HG02571 (cell line): ENCODE measurements around the gene TFR2.

Experiments used
- ATAC-seq: cut with Tn5 transposase; IDR thresholded peaks from one replicate; pipeline ENCODE4 v1.9.1; 2021; ENCODE audit warnings: mild to moderate bottlenecking, moderate library complexity; ENCODE audit not compliant: unreplicated experiment

TFR2 gene

DNA sequence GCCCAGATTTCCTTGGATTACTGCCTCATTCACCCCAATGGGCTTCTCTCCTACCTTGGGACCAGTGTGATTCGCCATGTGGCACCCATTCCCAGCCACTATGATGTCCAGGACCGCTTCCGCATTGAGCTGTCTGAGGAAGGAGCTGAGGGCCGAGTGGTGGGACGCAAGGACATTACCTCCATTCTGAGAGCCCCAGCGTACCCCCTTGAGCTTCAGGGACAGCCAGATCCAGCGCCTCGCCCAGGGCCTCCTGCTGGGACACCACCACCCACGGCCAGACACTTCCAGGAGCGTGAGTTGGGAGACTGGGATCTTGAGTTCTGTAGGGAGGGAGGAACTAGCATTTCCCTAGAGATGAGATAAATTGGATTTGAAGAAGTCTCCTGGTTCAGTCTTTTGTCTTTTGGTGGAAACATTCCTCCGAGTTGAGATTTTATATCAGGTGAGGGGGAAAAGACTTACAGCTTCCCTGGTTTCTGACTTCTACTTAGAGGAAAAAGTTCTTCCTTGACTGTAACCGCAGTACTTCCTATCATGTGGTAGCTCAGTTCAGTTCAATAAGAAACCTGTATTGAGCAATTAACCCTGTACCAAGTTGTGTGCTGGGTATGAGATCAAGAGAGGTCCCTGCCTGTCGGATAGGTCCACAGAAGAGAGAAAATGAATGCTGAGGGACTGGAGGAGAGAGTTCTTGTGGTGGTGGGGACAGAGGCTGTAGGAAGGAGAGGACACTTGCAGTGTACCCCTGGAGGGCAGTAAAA, 27.8 kb downstream of the TFR2 start:
- ATAC-seq, result no peak

DNA sequence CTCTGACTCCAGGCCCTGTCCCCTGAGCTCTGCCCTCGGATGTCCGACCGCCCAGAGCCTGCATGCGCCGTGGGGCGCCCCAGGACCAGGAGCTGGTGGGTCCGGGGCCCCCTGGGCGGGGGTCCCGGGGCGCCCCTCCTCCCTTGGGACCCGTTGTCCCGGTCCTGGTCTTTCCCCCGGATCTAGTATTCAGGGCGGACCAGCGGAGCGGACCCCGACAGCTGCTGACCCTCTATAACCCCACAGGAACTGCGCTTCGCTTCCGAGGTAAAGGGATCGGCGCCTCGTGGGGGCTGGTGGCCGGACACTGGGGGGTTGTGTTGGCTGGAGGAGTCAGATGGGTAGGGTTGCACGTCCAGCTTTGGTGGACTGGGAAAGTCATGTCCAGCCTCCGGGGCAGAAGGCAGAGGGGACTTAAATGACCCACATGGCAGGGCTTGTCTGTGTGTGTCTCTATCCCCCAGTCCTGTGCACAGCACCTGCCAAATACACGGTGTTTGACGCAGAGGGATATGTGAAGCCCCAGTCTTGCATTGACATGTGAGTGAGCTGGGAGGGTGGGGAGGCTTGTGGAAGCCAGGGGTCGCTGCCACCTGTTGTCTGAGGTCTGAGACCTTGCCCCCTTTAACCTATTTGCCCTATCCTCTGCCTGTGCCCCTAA, 28.5 kb downstream of the TFR2 start:
- no peak for ATAC-seq

DNA sequence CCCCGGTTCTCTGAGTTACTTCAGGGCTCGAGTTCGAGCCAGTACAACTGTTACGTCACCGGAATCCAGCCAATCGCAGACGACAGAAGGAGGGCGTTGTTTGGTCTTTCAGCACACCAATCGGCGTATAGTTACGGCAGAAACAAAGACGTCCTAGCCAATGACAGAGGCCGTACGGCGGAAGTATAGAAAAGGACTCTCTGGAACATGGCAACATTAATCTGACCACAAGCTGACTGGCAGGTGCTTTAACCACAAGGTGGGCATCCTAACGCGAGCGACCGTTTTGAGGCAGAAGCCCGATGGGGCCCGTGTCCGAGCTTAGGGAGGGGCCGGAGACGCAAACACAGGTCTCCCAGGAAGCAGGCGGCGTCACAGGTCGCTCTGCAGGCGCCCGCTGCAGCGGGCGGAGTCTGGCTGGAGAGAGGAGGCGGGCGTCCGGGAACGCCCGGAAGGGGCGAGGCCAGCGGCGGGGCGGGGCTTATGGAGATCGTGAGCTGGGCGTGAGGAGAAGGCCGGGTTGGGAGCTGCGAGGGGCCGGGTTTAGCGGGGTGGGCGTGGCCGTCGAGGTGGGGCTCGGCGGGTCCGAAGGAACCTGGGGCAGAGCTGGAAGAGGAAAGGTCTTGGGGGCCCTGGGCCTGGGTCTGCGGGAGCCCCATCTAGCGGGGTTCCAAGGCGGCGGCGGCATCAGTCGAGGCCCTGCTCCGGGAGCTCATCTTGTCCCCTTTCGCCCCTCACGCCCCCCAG, 29.2 kb downstream of the TFR2 start, which contains the start of gene MOSPD3:
Gene MOSPD3 (plus strand): TSS at position 558 of the 747 bp plus-strand sequence. CDS start 252 bp downstream, outside the sequence.
- peak; percentile 94 for ATAC-seq

DNA sequence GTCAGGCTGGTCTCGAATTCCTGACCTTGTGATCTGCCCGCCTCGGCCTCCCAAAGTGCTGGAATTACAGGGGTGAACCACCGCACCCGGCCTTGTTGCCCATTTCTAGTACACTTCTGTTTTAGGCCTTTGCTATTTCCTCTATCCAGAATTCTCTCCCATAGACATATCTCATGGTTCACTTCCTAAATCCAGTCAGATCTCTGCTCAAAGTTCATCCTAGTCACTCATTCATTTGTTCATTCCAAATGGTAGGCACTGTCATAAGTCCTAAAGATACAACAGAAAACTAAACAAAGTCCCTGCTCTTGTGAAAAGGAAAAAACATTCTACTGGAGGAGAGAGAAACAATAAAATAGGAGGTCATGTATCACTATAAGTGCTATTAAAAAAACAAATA, 31.4 kb downstream of the TFR2 start:
- ATAC-seq, result no peak

DNA sequence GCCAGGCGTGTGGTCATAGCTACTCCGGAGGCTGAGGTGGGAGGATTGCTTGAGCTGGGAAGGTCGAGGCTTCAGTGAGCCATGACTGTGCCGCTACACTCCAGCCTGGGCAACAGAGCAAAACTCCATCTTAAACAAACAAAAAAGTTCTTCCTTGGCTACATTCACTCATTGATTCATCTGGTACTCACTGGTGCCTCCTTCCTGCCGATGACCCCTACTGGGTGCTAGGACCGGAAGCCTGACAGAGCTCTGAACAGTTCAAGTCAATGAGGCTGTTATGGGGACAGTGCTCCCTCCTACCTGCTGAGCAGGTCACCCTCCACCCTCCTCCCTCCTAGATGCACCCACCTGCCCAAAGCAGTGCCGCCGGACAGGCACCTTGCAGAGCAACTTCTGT, 34.2 kb downstream of the TFR2 start:
- ATAC-seq, result no peak

DNA sequence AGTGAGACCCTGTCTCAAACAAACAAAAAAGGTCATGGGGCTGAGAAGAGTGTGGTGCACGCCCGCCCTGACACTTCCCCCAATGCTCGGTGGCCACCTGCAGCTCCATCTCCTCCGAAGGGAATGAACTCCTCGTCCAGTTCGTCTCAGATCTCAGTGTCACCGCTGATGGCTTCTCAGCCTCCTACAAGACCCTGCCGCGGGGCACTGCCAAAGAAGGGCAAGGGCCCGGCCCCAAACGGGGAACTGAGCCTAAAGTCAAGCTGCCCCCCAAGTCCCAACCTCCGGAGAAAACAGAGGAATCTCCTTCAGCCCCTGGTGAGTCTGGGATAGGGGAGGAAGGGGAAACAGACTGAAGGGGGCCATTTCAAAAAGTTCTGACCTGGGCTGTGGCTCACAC, 35.0 kb downstream of the TFR2 start:
- no peak for ATAC-seq

DNA sequence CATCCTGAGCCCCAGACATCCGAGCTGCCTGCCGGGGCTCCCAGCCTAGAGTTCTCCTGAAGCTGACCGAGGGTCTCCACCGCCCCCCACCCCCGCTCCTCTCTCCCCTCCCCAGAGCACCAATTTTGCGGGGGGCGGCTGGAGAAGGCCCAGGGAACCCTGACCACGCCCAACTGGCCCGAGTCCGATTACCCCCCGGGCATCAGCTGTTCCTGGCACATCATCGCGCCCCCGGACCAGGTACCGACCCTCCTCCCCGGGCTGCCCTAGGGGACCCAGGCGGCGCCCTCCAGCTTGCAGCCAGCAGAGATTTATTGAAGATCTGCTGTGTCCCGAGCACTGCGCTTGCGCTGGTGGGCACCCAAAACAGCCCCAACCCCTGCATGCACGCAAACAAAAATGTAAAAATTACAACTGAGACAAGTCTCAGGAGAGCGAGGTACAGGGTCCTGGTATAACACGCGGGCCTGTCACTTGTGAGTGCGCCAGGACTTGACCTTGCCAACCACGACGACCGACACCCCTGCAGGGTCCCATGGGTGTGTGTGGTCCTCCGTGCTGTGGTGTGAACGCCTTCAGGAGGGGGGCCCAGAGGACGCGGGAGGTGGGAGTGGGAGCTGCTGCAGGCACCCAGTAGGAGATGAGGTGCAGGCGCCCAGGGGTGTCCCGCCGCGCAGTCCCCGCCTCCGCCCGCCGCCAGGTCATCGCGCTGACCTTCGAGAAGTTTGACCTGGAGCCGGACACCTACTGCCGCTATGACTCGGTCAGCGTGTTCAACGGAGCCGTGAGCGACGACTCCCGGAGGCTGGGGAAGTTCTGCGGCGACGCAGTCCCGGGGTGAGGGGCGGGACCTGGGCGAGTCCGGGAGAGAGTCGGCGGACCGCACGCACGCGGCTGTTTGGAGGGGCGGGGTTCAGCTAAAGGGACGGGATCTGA, 36.1 kb downstream of the TFR2 start:
- no peak for ATAC-seq

DNA sequence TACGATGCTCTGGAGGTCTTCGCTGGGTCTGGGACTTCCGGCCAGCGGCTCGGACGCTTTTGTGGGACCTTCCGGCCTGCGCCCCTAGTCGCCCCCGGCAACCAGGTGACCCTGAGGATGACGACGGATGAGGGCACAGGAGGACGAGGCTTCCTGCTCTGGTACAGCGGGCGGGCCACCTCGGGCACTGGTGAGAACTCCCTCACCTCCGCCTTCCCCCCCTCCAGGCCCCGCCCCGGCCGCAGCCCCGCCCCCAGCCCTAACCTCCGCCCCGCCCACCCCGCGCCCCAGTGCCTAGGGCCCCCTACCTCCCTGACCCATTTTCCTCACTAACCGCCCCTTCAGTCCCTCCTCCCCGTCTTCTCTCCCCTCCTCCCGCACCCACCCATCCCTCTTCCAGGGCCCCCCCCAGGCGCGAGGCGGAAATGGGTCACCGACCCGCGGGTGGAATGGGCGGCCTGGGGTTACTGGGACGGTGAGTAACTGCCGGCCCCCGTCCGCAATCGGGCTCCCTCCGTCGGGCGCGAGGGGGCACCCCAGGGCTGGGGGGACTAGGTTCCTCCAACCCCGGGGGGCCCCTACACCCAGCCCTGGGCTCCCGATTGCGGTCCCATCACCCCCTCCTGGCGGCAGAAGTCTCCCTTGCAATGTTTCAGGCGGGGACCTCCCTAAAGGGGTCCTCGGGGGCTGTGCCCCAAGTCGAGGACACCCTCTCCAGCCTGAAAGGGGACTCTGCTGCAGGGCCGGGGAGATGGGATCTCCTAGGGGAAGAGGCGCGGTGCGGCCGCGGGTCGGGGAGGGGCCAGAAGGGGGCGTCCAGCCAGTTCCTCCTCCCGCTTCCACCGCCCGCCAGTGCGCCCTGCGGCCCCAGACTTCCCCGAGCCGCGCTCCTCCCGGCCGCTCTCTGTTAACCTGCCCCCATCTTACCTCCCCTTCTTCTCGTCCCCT, 37.0 kb downstream of the TFR2 start:
- no peak for ATAC-seq

DNA sequence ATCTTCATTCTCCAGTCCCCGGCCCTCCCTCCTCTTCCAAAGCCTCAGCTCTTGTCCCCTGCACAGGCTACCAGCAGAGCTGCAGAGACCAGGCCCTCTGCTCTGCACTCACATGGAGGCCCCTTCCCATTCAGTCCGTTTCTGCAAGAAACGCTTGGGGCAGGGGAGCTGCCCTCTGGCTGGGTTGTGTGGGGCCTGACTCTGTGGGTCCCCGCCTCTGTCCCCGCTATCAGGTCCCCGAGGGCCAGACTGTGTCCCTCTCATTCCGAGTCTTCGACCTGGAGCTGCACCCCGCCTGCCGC, 37.7 kb downstream of the TFR2 start:
- no peak for ATAC-seq

DNA sequence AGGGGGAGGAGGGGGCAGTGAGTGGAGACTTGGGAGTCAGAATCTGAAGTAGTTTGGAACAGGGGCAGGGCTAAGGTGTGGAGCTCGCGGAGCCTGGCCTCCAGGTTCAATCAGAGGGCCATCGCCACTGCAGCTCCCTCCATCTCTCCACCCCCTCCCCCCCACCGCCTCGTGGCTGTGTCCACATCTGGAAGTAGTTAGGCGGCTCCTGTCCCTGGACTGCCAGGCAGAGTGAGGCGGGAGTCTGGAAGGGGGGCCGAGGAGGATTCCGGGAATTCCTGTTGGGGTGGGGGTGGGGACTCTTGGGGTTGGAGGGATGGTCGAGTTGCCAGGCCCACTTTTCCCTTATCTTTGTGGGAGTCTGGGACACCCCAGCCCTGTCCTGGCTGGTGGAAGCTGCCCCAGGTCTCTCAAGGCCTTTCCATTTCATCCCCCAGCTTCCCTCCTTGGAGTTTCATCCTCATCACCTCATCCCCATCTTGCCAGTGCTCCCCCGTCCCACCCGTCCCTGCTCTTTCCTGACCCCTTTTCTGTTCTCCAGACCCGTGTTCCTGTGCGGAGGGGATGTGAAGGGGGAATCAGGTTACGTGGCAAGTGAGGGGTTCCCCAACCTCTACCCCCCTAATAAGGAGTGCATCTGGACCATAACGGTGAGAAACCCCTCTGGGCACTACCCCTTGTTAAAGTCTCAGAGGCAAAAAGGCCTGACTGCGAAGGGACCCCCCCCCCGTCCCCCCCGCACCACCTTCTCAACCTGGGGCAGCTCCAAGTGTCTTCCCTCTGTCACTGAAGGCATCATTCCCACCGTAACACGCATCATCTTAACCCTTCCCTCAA, 38.2 kb downstream of the TFR2 start:
- ATAC-seq, result no peak

DNA sequence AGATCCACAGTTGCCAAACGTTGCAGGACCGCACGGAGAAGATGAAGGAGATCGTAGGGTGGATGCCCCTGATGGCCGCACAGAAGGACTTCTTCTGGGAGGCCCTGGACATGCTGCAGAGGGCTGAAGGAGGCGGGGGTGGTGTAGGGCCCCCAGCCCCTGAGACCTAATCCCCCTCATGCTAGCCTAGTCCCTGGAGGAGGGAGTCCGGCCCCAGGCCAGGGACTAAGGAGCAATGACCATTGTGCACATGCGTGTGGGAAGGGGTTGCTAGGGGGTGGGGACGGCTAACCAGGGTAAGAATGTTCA, 40.7 kb downstream of the TFR2 start:
- no peak for ATAC-seq

DNA sequence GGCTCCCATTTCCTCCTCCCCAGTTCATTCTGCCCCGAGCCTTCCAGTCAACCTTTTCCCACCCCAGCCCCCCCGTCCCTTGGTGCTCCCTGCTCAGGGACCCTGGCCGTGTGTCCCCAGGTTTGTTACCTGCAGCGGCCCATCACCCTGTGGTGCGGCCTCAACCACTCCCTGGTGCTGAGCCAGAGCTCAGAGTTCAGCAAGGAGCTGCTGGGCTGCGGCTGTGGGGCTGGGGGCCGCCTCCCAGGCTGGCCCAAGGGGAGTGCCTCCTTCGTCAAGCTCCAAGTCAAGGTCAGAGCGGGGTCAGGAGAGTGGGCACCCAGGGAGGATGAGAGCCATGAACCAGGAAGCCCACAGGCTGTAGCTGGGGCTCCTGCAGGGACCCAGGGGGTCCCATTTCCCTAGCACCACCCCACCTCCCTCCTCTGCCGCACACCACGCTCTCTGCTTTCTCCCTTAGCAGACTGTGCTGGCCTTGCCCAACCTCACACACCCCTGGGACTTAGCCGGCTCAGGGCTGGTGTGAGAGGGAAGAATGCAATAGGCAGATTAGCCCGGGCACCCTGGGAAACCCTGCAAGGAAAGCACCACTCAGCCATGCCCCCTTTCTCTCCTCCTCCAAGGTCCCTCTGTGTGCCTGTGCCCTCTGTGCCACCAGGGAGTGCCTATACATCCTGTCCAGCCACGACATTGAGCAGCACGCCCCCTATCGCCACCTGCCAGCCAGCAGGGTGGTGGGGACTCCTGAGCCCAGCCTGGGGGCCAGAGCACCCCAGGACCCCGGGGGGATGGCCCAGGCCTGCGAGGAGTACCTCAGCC, 41.2 kb downstream of the TFR2 start:
- no peak for ATAC-seq

DNA sequence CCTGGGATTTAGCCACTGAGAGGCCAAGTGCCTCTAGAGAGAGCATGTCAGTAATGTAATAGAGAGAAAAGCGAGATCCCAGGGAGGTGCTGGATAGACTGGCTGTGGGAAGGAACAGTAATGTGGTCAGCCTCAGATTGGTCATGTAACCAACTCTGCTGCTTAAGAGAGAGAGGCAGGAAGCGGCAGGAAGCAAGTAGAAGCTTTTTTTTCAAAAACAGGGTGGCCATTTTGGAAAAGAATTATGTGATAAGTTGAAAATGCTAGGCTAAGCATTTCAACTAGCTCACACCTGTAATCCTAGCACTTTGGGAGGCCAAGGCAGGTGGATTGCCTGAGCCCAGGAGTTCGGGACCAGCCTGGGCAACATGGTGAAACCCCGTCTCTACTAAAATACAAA, 42.9 kb downstream of the TFR2 start:
- no peak for ATAC-seq

DNA sequence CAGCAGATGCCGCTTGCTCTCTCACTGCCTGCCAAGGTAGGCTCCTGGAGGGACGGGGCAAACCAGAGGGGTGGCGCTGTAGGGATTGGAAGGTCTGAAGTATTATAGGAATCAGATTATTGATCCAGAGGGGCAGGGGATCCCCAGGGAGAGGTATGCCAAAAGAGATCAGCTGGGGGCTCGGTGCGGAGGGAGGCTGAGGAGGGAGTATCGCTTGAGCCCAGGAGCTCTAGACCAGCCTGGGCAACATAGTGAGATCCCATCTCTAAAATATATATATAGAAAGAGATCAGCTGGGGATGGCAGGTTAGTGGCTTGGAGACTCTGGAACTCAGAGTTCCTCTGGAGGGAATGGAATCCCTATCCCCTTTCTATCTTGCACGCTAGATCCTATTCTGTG, 46.2 kb downstream of the TFR2 start:
- no peak for ATAC-seq

DNA sequence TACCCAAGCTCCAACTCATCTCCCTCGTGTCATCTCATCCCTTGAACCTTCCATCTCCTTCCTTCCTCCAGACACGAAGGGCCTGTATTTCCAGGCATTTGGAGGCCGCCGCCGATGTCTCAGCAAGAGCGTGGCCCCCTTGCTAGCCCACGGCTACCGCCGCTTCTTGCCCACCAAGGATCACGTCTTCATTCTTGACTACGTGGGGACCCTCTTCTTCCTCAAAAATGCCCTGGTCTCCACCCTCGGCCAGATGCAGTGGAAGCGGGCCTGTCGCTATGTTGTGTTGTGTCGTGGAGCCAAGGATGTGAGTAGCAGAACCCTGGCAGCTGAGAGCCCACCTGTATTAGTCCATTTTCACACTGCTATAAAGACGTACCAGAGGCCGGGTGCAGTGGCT, 49.8 kb downstream of the TFR2 start:
- no peak for ATAC-seq

DNA sequence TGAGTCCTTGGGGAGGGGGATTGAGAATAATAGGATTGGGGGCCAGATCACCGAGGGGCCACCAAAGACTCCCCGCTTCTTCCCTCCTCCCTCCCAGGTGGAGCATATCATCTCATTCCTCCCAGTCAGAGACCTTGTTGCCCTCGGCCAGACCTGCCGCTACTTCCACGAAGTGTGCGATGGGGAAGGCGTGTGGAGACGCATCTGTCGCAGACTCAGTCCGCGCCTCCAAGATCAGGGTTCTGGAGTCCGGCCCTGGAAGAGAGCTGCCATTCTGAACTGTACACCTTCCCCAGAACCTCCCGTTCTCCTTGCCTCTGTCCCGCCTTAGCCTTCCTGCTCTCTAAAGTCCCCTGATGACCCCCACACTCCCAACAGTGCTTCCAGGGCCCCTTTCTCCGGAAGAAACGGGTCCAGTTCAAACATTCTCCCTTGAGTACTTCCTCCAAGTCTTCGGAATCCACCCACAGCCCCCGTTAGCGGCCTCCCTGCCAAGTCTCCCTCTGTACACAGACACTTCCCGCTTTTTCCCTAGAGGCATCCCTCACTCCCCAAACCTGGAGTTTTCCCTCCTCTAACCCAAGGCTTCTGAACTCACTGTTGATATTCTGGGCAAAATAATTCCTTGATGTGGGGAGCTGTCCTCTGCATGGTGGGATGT, 51.1 kb downstream of the TFR2 start:
- no peak for ATAC-seq

DNA sequence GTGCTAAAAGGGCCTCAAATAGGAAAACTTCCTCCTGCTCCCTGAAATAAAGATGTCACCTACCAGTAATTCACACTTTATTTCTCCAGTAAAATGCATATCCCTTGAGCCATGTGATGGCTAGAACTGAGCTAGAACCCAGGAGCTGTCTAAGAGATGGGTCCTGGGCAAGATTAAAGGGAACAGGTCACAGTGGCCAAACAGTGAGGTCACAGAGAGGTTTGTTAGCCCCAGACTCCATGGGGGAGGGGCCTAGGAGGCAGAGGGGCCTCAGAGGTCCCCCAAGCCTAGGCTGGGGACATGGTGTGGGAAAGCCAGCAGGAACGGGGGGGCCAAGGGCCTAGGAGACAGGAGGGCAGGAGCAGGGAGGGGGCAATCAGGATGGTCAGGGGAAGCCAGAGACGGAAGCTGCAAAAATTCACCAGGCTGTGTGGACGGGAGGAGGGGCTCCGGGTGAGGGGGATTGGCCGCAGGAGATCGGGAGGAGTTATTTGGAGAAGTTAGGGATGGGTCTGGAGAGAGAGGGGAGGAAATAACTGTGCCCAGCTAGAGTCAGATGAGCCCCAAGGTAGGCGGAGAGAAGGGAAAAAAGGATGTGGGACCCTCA, 51.9 kb downstream of the TFR2 start:
- ATAC-seq, result no peak
